Eye (tissue), 1 donor: Measurements from ENCODE around the gene OPN1LW.
"Not testable (repeated sequence)": the region's sequence is repeated elsewhere in the genome, so short reads cannot be mapped to it uniquely, and the experiment has no call there.

Experiments
- DNase-seq: peaks from one replicate; pipeline ENCODE4 v3.0.0-alpha.2; 2015

Gene OPN1LW

DNA sequence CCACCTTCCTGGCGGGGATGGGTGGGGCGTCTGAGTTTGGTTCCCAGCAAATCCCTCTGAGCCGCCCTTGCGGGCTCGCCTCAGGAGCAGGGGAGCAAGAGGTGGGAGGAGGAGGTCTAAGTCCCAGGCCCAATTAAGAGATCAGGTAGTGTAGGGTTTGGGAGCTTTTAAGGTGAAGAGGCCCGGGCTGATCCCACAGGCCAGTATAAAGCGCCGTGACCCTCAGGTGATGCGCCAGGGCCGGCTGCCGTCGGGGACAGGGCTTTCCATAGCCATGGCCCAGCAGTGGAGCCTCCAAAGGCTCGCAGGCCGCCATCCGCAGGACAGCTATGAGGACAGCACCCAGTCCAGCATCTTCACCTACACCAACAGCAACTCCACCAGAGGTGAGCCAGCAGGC lies at the start of gene OPN1LW:
Gene OPN1LW (plus strand): TSS at position 234 of the 400 bp plus-strand sequence. CDS start 41 bp downstream, at position 275.
- DNase-seq = not testable (repeated sequence)

DNA sequence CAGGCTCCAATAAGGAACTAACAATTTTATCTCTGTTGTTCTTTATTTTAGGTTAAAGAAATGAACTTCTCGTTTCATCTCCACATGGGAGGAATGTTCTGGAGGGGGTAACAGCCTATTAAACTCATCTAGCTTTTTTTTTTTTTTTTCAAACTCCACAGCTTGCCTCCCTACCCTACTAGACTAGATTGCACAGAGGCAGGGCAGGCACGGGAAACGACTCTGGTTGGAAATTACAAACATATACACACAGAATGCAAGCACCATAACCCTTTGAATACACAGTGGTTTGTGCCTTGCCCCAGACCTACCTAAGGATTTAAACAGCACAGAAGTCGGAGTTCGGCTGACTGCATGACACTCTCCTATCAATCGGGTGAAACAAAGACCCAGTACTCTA lies 49.2 kb upstream of the OPN1LW start:
- no peak for DNase-seq

DNA sequence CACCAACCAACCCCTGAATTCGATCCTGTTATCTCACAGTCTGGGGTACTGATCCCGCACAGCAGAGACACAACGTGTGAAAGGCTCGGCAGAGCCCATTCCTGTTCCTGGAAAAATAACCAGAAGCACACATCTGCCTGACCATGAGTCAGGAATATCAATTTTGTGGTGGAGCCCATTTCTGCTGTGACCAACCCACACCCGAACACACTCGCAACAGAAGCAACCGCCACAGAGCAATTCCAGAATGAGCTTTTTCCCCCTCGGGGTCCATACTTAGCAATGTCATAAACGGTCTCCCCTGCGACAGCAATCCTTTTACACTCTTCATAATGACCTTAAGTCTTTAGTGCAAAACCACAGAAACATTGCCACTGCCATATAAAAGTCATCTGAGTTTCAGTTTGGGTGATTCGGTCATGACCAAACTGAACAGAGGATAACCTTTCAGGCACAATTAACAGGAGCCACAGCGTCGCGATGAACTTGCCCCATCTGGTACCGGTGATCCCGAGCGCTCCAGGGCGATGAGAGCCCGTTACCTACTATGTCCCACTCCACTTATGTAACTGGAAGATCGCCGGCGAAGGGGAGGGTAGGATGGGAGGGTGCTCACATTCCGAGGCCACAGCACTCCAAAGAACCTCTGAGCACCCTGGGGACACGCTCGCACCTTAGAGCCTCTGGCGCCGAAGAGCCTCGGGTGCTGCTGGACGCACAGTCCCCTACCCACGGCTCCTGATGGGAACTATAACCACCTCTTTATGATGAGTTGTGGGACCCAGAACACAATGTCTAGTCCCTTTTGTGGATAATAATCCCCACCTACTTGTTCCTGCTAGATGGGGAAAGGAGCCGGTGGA lies 47.7 kb upstream of the OPN1LW start:
- no peak for DNase-seq

DNA sequence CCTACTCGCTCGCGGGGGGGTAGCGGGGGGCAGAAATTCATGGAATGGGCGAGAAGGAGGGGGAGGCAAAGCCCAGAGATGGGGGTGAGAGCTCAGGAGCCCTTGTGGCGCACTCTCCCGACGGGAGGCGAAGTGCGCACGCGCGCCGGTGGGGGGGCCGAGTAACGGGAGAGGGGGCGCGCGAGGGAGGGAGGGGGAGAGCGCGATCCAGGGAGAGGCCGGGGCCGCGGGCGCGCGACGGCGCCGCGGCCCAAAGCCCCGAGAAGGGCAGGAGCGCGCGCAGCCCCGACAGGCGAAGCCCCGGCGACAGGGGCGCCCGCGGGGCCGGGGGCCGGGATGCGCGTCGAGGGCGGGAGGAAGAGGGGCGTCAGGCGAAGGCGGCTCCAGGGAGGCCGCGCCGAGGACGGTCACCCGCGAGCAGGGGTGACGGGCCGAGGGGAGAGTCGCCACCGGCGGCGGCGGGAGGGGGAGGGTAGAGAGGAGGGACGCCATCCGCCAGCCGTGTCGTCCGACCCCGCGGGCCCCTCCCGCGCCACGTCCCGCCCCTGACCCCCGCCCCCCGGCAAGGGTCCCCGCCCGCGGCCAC lies 46.9 kb upstream of the OPN1LW start:
- peak; percentile 91 for DNase-seq

DNA sequence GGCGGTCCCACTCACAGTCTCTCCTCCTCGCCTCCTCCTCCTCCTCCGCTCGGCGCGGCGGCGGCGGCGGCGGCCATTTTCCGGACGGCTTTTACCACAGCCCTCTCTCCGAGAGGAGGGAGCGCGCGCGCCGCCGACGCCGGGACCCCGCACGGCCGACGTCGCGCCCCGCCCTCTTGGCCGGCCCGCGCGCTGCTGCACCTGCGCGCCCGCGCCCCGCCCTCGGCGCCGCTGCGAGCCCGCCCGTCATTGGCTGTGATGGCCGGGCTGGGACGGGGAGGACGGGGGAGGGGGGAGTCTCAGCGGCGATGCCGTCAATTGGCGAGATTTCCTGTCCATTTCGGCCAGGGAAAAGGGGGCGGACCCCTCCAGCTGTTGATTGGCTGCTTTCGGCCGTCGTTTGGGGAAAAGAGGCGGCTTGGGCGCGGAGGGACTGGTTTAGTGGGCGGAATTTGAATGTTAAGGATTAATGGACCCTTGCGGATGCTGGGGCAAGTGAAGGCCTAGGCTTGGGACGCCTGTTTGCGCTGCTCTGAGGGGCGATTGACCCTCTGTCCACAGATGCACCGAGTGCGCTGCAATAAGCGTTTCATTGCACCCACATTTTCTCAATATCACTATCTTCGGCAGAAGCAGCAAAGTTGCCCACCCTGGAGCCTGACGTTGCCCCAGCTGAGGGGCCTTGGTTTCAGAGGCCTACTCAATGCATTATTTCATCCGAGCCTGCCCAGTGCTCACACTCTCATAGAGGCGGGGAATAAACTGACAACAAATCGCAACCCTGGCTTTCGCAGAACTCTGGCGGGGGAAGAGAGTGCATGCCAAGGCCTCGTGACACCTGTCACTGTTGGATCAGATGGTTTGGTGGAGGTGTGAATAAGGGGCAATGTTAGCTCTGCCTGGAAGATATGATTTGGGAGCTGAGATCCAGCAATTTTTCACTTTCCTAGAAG lies 46.2 kb upstream of the OPN1LW start, which contains the start of gene MECP2:
Gene MECP2 (minus strand): TSS at position 129 of the 953 bp plus-strand sequence.
- peak; percentile 95 for DNase-seq

DNA sequence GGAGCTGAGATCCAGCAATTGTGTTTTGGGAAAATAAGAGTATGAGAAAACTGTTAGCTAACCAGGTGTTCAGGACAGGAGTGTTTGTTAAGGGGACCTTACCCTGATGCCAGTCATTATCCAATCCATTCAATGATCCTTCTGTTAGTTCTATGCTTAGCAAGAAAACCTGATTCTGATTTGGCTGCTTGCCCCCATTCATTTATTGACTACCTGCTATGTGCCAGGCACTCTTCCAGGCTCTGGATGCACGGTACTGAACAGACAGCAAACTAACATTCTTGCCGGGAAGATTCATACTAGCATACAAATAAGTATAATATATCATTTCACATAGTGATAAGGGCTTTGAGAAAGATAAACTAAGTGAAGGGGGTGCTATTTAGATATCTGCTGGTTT lies 45.5 kb upstream of the OPN1LW start:
- no peak for DNase-seq

DNA sequence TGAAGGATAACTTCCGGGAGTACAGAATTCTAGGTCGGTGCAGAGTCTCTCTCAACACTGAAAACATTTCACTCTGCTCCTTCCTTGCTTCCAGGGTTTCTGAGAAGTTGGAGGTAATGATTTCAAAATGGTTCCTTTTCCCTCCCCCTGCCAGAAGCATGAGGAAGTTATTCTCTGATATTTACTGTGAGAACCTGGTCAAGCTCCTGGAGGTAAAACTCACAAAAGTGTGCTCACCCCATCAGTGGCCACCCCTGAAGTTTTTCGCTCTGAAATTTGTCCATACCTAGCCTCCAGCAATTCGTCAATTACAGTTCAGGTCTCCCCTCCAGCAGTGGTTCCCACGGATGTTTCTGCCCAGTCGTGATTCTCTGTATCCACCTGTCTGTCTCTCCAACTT lies 30.3 kb upstream of the OPN1LW start:
- DNase-seq = no peak

DNA sequence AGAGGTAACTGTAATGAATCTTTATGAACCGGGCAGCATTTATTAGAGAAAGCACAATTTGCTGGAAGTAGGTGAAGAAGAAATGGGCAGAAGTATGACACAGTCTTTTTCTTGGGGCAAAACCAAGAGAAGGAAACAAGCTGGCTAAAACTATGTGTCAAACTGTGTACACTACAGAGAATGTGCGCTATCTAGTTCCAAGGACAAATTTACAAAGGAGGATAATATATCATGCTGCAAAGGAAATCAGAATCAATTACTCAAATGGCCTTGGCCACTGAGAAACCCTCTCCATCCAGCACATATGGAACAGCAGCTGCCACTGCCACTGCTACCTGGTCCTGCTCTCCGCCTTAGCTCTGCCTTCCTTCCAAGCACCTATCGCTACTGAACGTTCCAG lies 29.4 kb upstream of the OPN1LW start:
- DNase-seq = no peak

DNA sequence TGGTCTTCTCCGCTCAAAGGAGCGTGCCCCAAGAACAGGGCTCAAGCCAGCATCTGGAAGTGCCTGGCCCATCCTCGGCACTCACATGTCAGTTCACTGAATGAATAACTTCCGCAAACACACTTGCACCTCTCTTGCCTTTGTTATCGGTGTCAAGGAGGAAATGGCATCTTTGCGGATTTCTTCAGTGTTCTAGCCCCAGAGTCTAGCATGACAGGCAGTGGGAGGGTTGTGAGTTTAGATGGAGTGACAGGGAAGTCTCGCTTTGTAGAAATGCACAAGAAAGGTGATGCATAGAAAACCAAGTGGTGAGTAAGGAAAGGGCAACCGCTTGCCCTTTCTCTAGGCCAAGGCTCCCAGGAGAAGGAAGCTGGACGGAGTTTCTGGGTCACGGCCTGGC lies 29.0 kb upstream of the OPN1LW start:
- no peak for DNase-seq

DNA sequence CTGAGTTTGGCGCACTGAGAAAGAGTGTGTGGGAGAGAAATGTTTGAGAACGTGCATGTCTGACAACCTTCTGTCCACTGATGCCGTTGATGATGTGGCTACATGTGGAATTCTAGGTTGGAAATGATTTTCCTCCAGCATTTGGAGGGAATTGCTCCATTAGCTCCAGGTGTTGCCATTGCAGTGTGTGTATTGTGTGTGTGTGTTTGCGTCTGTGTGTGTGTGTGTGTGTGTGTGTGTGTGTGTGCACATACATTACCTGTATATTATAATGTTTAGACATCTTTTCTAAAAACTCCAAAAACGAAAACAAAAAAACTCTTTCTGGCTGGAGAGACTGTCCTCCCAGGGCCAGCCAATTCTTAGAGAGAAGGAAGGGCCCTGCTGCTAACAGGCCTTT lies 28.3 kb upstream of the OPN1LW start:
- DNase-seq = no peak

DNA sequence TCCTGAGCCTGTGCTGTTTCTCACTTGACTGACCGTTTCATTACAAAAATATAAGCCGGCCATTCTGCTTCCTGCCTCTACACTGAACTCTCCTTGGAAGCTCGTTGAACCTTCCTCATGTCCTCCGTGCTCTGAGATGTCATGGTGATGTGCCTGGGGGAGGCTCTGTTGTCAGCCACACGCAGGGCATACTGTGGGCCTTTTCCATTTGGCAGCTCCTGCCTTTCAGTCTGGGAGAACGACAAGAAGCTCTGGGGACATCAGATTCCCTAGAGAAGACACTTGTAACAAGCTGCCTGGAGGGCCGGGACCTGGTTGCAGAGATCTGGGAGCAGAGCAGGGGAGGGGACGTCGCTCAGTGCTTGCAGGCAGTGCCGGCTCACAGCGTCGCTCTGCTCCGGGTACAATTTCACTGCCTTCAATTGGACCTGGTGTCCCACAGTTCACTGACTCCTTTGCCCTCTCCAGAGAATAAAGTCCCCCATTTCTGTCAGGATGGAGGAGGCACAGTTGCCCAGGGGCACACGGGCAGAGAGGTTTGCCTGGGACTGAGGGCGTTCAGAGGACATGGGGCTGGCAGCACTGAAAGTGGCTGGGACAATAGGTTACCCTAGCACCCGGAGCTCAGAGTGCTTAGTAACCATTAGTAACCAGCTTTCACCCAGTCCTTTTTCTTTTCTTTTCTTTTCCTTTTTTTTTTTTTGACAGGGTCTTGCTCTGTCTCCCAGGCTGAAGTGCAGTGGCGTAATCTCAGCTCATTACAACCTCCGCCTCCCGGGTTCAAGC lies 27.4 kb upstream of the OPN1LW start:
- no peak for DNase-seq

DNA sequence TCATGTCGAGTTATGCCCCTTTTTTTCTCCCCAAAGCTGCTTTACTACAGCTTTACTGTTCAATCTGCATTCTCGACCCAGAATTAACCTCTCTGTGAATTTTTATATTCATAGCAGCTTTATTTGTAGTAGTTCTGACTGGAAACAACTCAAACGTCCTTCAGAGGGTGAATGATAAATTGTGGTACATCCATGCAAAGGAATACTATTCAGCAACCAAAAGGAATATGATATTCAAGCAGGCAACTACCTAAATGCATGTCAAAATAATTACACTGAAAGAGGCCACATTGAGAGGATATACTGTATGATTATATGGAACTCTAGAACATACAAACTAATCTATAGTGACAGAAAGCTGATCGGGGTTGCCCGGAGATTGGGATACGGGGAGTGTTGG lies 26.5 kb upstream of the OPN1LW start:
- DNase-seq = no peak

DNA sequence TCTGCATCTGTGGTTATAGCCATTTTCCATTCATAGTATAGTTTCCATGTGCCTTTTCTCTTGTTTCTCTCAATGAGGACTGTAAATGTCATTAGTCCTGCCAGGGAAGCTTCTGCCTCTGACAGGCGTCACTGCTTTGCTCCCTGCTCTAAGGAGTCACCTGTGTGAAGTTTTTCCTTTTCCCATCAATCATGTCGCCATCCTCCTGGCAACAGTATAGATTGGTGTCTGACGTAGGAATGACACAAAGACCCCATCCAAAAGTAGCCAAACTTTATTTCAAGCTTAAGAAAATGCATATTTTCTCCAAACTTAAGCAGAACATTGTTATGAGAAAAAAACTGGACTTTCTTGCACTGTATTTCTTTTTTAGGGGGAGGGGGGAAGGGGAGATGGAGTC lies 23.5 kb upstream of the OPN1LW start:
- DNase-seq = no peak

DNA sequence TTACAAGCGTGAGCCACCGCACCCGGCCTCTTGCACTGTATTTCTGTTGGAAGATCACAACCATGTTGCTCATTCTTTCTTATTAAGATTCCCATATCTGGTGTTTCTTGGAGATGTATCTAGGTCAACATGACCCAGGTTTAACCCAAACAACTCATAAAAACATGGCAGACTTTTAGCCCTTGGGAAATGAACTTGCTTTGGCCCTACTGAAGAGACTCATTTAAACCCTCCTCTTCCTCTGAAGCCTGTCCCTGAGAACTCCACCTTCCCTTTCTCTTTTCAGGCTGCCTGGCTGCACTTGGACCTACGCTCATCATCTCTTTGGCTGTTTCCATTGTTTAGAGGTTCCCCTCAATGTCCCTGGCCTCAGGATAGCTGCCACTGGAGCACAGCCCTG lies 22.8 kb upstream of the OPN1LW start:
- no peak for DNase-seq

DNA sequence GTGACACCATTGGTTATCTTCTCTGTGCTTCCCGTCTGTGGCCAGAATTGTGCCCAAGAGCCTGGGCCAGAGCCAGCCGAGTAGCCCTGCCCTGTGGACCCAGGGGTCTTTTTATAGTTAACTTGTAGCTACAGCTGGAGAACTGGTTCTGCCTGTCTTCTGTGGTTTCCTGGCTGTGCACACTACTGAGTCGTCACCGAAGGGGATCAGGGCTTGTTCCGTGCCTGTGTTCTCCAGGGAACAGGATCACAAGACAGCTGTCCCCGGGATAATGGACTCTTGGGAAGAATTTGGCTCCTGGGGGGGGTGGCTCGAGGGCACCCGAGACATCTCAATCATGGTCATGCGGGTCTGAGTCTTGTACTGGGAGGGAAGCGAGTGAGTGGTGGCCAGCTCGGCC lies 22.1 kb upstream of the OPN1LW start:
- no peak for DNase-seq

DNA sequence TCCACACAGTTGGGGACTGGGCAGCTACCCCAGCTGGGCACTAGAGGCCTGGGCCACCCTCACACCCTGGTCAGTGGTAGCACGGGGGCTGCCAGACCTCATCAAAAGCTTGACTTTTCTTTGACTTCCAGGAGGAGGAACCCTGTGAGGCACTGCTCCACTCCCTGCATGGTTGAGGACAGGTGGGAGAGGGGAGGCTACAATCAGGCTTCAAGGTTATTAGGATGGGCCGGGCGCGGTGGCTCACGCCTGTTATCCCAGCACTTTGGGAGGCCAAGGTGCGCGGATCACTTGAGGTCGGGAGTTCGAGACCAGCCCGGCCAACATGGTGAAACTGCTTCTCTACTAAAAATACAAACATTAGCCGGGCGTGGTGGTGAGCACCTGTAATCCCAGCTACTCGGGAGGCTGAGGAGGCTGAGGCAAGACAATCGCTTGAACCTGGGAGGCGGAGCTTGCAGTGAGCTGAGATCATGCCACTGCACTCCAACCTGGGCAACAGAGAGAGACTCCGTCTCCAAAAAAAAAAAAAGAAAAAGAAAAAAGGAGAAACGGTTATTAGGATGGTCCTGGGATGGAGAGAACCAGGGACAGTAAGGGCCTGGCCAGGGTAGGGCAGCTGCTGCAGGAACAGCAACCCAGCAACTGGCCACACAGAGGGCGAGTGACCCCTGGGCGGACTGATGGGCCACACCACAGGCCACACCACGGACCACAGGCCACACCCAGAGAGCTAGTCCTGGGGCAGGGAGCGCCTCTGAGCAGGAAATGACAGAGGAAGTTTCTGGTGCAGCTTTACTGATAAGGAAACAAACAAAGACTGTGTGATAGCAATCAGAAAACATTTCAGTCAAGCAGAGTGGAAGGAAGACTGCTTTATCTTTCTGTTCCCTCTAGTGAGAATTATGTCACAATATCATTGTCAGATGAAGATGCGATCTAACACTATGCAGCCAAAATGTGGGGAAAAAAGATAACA lies 20.5 kb upstream of the OPN1LW start:
- DNase-seq = no peak

DNA sequence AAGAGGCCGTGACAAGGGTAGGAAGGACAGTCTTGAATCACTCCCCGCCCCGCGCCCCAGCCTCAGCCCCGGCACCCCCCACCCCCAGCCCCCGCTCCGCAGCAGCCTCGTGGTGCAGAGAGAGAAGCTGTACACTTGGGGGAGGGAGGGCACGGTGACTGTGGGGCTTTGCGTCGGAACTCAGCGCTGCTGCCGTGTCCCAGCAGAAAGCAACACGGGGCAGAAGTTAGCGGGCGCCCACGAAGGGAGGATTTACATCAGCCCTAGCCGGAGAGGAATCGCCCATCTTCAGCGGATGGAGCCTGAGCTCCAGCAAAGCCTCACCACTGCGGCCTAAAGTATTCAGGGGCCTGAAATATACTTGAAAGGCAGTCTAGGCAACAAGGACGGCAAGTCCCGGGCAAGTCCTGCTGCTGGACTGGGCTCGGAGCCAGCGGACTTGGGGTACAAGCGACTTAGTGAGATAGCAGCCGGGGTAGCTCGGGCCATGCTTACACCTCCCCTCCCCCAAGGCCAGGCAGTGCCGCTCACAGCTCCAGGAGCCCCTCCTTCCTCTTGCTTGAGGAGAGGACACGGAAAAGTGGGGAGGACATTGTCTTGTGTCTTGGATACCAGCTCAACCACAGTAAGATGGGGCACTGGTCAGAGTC lies 18.5 kb upstream of the OPN1LW start:
- DNase-seq = no peak

DNA sequence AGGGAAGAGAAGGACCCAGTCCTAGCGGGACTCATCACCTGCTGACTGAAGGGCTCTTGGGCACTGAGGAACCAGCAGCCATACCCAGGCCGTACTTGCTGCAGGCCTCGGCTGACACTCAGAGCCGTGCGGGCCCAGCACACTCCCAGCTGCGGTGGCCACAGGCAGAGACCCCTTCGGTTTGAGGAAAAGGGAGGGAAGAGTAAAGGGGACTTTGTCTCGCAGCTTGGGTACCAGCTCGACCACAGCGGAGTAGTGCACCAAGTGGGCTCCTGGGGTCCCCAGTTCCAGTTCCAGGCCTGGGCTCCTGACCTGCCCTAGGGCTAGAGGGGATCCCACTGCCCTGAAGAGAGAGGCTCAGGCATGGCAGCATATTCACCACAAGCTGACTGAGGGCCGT lies 17.9 kb upstream of the OPN1LW start:
- no peak for DNase-seq

DNA sequence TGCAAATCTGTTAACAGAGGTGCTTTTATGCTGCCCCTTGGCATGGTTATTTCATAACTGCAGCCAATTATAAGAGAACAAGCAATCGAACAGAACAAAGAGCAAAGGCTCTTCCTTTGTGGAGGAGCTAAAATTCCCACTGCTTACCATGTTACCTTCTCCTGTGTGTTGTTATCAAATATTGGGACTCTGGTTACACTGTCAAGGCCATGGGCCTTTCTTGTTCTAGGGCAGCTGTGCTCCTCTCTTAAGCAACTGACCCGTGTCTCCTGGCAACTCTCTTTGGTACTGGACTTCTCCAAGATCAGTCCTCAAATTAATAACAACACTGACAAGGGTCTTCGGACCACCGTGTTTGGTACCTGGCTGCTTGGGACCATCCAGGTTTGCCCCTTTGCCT lies 12.1 kb upstream of the OPN1LW start:
- no peak for DNase-seq

DNA sequence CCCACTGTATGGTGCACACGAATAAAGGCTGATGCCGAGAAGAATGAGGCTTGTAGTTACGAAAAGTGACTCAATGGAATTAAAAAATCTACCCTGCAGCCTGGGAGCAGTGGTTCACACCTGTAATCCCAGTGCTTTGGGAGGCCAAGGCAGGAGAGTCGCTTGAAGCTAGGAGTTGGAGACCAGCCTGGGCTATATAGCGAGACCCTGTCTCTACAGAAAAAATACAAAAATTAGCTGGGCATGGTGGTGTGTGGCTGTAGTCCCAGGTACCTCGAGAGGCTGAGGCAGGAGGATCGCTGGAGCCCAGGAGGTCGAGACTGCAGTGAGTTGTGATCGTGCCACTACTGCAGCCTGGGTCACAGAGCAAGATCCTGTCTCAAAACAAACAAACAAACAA lies 11.7 kb upstream of the OPN1LW start:
- no peak for DNase-seq
